ENCODE data around the gene DOK6. TPM values are rescaled to one million over a fixed set of nuclear protein-coding genes. Genes with fewer than 3 reads are reported as not detected.

The DOK6 gene
- total and polyA plus RNA-seq, 2 donors (not counting 1 experiment from before 2014, with no cell fraction given): not detected

DNA sequence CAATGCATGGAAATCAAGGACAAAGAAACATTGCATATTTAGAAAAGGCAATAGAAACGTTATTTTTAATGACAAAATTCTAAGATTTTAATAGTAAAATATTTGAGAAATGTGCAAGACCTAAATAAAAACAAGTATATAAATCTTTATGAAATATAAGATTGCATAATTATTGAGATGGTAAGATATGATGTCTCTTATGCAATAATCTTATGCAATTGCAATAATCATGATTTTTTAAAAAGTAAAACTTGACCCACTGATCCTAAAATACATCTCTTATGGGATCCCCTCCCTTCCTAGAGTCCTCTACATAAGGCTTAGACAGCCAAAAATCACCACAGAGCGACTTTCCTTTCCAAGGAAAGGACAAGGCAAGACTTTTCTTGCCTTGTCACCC lies 249.0 kb downstream of the DOK6 start:
- Mint-ChIP-seq H3K27ac (no peak overlapping the region), H3K4me3 (no peak overlapping the region), H3K4me1 (no peaks in the 10 kb centered on the region), H3K9me3 (ENCODE audit: insufficient read depth) (no peaks in the 10 kb centered on the region), H3K27me3 (peaks cover 3% of the 10 kb centered on the region)
- Histone ChIP-seq H3K4me1 (ENCODE audit: control insufficient read depth in 2 of 2, insufficient read depth in 2 of 2, low read length in 2 of 2) (no peaks in the 10 kb centered on the region), H3K4me2 (replicated peaks; ENCODE audit: low read depth, low read length, poor library complexity, severe bottlenecking) (no peak overlapping the region), H4K20me1 (ENCODE audit: control insufficient read depth, insufficient read depth, low read length, poor library complexity, severe bottlenecking) (no peaks in the 10 kb centered on the region), H3K27me3 (replicated peaks in 1 of 4; ENCODE audit: control extremely low read depth in 1 of 4, control insufficient read depth in 3 of 4, insufficient read depth in 4 of 4, low read length in 3 of 4) (no peaks in the 10 kb centered on the region), H3K4me3 (ENCODE audit: control extremely low read depth in 1 of 5, extremely low read depth in 1 of 5, insufficient read depth in 1 of 5, low read depth in 2 of 5, low read length in 4 of 5) (no peak overlapping the region), H3K36me3 (replicated peaks in 1 of 2; ENCODE audit: control extremely low read depth in 1 of 2, control insufficient read depth in 1 of 2, extremely low read depth in 1 of 2, insufficient read depth in 2 of 2, low read length in 1 of 2) (no peaks in the 10 kb centered on the region), H3K27ac (ENCODE audit: low read length in 2 of 2) (no peak overlapping the region), H3K9me3 (ENCODE audit: control extremely low read depth in 1 of 3, control insufficient read depth in 2 of 3, insufficient read depth in 1 of 3, low read length in 2 of 3) (peaks cover 0 to 4% (median 0%) of the 10 kb centered on the region in 3 donors), H3K9ac (ENCODE audit: low read length) (no peak overlapping the region), H2AFZ (ENCODE audit: insufficient read depth, low read depth, low read length, poor library complexity, severe bottlenecking) (no peak overlapping the region), H3K79me2 (ENCODE audit: control insufficient read depth, insufficient read depth, low read length) (no peaks in the 10 kb centered on the region)
- POLR2A ChIA-PET: no interaction called here
- DNase-seq: no peak
- intact Hi-C loops (cut with micrococcal nuclease): no loop called here
- CTCF ChIA-PET: no interaction called here
- WGBS (ENCODE audit: insufficient coverage): 40% methylated on average over 1 of the region's 2 CpGs
- TF ChIP-seq, protein P1, sequence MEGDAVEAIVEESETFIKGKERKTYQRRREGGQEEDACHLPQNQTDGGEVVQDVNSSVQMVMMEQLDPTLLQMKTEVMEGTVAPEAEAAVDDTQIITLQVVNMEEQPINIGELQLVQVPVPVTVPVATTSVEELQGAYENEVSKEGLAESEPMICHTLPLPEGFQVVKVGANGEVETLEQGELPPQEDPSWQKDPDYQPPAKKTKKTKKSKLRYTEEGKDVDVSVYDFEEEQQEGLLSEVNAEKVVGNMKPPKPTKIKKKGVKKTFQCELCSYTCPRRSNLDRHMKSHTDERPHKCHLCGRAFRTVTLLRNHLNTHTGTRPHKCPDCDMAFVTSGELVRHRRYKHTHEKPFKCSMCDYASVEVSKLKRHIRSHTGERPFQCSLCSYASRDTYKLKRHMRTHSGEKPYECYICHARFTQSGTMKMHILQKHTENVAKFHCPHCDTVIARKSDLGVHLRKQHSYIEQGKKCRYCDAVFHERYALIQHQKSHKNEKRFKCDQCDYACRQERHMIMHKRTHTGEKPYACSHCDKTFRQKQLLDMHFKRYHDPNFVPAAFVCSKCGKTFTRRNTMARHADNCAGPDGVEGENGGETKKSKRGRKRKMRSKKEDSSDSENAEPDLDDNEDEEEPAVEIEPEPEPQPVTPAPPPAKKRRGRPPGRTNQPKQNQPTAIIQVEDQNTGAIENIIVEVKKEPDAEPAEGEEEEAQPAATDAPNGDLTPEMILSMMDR (IDR thresholded peaks at IDR 0.05): no peak
- no peak for TF ChIP-seq EZH2 (IDR thresholded peaks at IDR 0.05; ENCODE audit: borderline replicate concordance, insufficient read depth, low read depth, low read length, poor library complexity, severe bottlenecking)
- no peak for ATAC-seq (ENCODE audit: low read depth)

DNA sequence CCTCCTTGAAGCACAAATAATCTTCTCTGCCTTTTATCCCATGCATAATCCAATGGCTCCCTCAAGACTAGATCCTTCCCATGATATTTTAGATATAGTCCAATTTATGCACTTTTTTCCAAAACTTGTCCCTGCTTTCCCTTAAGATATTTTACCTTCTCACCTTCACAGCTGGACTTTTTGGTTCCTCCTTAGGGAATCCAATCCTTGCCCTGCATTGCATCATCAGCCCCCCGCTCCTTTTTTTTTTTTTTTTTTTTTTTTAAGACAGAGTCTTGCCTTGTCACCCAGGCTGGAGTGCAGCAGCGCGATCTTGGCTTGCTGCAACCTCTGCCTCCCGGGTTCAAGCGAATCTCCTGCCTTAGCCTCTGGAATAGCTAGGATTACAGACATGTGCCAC lies 250.6 kb downstream of the DOK6 start:
- Histone ChIP-seq H3K36me3 (replicated peaks in 1 of 2; ENCODE audit: control extremely low read depth in 1 of 2, control insufficient read depth in 1 of 2, extremely low read depth in 1 of 2, insufficient read depth in 2 of 2, low read length in 1 of 2) (no peaks in the 10 kb centered on the region), H3K9me3 (ENCODE audit: control extremely low read depth in 1 of 3, control insufficient read depth in 2 of 3, insufficient read depth in 1 of 3, low read length in 2 of 3) (peaks cover 0 to 4% (median 0%) of the 10 kb centered on the region in 3 donors), H2AFZ (ENCODE audit: insufficient read depth, low read depth, low read length, poor library complexity, severe bottlenecking) (no peak overlapping the region), H3K9ac (ENCODE audit: low read length) (no peak overlapping the region), H3K27me3 (replicated peaks in 1 of 4; ENCODE audit: control extremely low read depth in 1 of 4, control insufficient read depth in 3 of 4, insufficient read depth in 4 of 4, low read length in 3 of 4) (no peaks in the 10 kb centered on the region), H3K4me2 (replicated peaks; ENCODE audit: low read depth, low read length, poor library complexity, severe bottlenecking) (no peak overlapping the region), H3K27ac (ENCODE audit: low read length in 2 of 2) (no peak overlapping the region), H4K20me1 (ENCODE audit: control insufficient read depth, insufficient read depth, low read length, poor library complexity, severe bottlenecking) (no peaks in the 10 kb centered on the region), H3K79me2 (ENCODE audit: control insufficient read depth, insufficient read depth, low read length) (no peaks in the 10 kb centered on the region), H3K4me1 (ENCODE audit: control insufficient read depth in 2 of 2, insufficient read depth in 2 of 2, low read length in 2 of 2) (no peaks in the 10 kb centered on the region), H3K4me3 (ENCODE audit: control extremely low read depth in 1 of 5, extremely low read depth in 1 of 5, insufficient read depth in 1 of 5, low read depth in 2 of 5, low read length in 4 of 5) (no peak overlapping the region)
- Mint-ChIP-seq H3K4me3 (no peak overlapping the region), H3K9me3 (ENCODE audit: insufficient read depth) (no peaks in the 10 kb centered on the region), H3K27me3 (peaks cover 3% of the 10 kb centered on the region), H3K27ac (no peak overlapping the region), H3K4me1 (no peaks in the 10 kb centered on the region)
- WGBS (ENCODE audit: insufficient coverage): no CpG with 5 or more reads among the region's 5 CpGs
- DNase-seq (no peak), ATAC-seq (ENCODE audit: low read depth) (no peak)
- intact Hi-C loops (cut with micrococcal nuclease): no loop called here
- CTCF ChIA-PET: interaction anchor here (0.7 kb wide), 1 partner anchor 851 kb away, joined by 5 read pairs; no protein-coding TSS in a partner anchor
- POLR2A ChIA-PET: no interaction called here
- TF ChIP-seq EZH2 (IDR thresholded peaks at IDR 0.05; ENCODE audit: borderline replicate concordance, insufficient read depth, low read depth, low read length, poor library complexity, severe bottlenecking): no peak
- TF ChIP-seq, protein P1 (IDR thresholded peaks at IDR 0.05): no peak

Measured in B cell (primary cell).